A549 (cell line): ENCODE results near the gene OPHN1. TPM values are rescaled to one million over a fixed set of nuclear protein-coding genes. Genes with fewer than 3 reads are reported as not detected.

Experiments
- ATAC-seq, 2 experiments: fragments of 200-7000 bp in 1 of 2; fragments of >200 bp in 1 of 2; cut with Nextera tagmentation in 1 of 2; cut with Tn5 transposase in 1 of 2; 3 replicates each; pipeline versions ENCODE4 v1.8.0 to v1.9.1; 2018 to 2020; ENCODE audit warnings: mild to moderate bottlenecking in 1 of 2, moderate library complexity in 1 of 2
- CTCF ChIA-PET: fragments of 300-600 bp; sonication (Branson Sonifier 250); formaldehyde crosslinking; extraction: SDS; loops from one replicate; lab custom pipeline; 2021; ENCODE audit warnings: antibody characterized with exemption, inconsistent platforms; lab: Yijun Ruan, JAX
- POLR2A ChIA-PET: fragments of 350-600 bp; formaldehyde crosslinking; extraction: SDS; loops from one replicate; lab custom pipeline; 2021; ENCODE audit warnings: antibody characterized with exemption, inconsistent platforms; lab: Yijun Ruan, JAX
- DNase-seq, 2 experiments: peaks; one replicate each; pipeline versions ENCODE4 v3.0.0 to v3.0.0-alpha.2; 2011 to 2016; ENCODE audit warnings: low read depth in 1 of 2, low spot score in 1 of 2
- FAIRE-seq: peaks from 2 replicates; lab custom pipeline; 2011; peaks lifted over from hg19 to GRCh38; lab: Jason Lieb, UNC
- H3K27ac ChIP-seq, 2 experiments: fragments of >200 bp; sonication (Bioruptor Twin); formaldehyde crosslinking; 3 replicates each; pipeline ENCODE4 v1.5.1; 2016 to 2017
- H3K4me1 ChIP-seq: fragments of >200 bp; sonication (Bioruptor Twin); formaldehyde crosslinking; 3 replicates; pipeline ENCODE4 v1.6.1; 2016
- H3K4me2 ChIP-seq: fragments of >200 bp; sonication (Bioruptor Twin); formaldehyde crosslinking; 3 replicates; pipeline ENCODE4 v1.6.1; 2016
- H3K4me3 ChIP-seq: fragments of >200 bp; sonication (Bioruptor Twin); formaldehyde crosslinking; 3 replicates; pipeline ENCODE4 v1.5.1; 2016
- H3K9me3 ChIP-seq: fragments of >200 bp; sonication (Bioruptor Twin); formaldehyde crosslinking; 3 replicates; pipeline ENCODE4 v1.6.1; 2016
- BCL3 ChIP-seq: fragments of >200 bp; sonication (Bioruptor Twin); formaldehyde crosslinking; IDR thresholded peaks from 3 replicates; pipeline ENCODE4 v1.6.1; 2016
- CBX2 ChIP-seq: fragments of 200-600 bp; sonication (generic); IDR thresholded peaks from 2 replicates; pipeline ENCODE4 v1.6.1; 2016; ENCODE audit warnings: low read depth, mild to moderate bottlenecking, borderline replicate concordance
- CHD2 ChIP-seq: fragments of 150-350 bp; IDR thresholded peaks from 2 replicates; pipeline ENCODE4 v1.6.1; 2014; ENCODE audit warnings: low read length; ENCODE audit not compliant: partially characterized antibody
- CTCF ChIP-seq: fragments of >200 bp; sonication (Bioruptor Twin); formaldehyde crosslinking; IDR thresholded peaks from 3 replicates; pipeline ENCODE4 v1.5.1; 2016
- EP300 ChIP-seq, 2 experiments: fragments of >200 bp; sonication (Bioruptor Twin); formaldehyde crosslinking; IDR thresholded peaks; 2 replicates in 1 of 2; 3 replicates in 1 of 2; pipeline ENCODE4 v1.6.1; 2016 to 2017
- FOSB ChIP-seq: fragments of 250-450 bp; sonication (Bioruptor Pico); IDR thresholded peaks from 2 replicates; pipeline ENCODE4 v1.5.0; 2020; ENCODE audit warnings: mild to moderate bottlenecking, moderate library complexity
- FOXS1 ChIP-seq: fragments of 250-450 bp; sonication (Bioruptor Pico); IDR thresholded peaks from 2 replicates; pipeline ENCODE4 v1.5.0; 2020; ENCODE audit warnings: mild to moderate bottlenecking, moderate library complexity
- HDAC2 ChIP-seq: fragments of 200-600 bp; sonication (generic); IDR thresholded peaks from 2 replicates; pipeline ENCODE4 v1.6.1; 2016
- HMGXB4 ChIP-seq: fragments of 250-450 bp; sonication (Bioruptor Pico); IDR thresholded peaks from 2 replicates; pipeline ENCODE4 v1.5.0; 2021; ENCODE audit warnings: mild to moderate bottlenecking, moderate library complexity, borderline replicate concordance
- MYC ChIP-seq: IDR thresholded peaks from 2 replicates; pipeline ENCODE4 v1.6.1; 2012; ENCODE audit warnings: mild to moderate bottlenecking, inconsistent platforms, low read length, improper control_type of control experiment, borderline replicate concordance
- NFE2L2 ChIP-seq: fragments of 150-350 bp; conservative IDR thresholded peaks from 2 replicates; pipeline ENCODE4 v1.6.1; 2014; ENCODE audit warnings: low read length
- NPAS2 ChIP-seq: fragments of 250-450 bp; sonication (Bioruptor Pico); IDR thresholded peaks from 2 replicates; pipeline ENCODE4 v1.8.0; 2022; ENCODE audit warnings: mild to moderate bottlenecking, moderate library complexity, borderline replicate concordance
- NR3C1 ChIP-seq: fragments of >200 bp; sonication (Bioruptor Twin); formaldehyde crosslinking; IDR thresholded peaks from 3 replicates; pipeline ENCODE4 v1.6.1; 2017
- PBX3 ChIP-seq: IDR thresholded peaks from 2 replicates; pipeline ENCODE4 v1.6.1; 2012
- PHF8 ChIP-seq: fragments of 200-600 bp; sonication (generic); IDR thresholded peaks from 2 replicates; pipeline ENCODE4 v1.6.1; 2016; ENCODE audit warnings: low read depth, mild to moderate bottlenecking, antibody characterized with exemption, moderate library complexity, borderline replicate concordance
- POLR2A ChIP-seq: IDR thresholded peaks from 2 replicates; pipeline ENCODE4 v1.6.1; 2012; ENCODE audit warnings: mild to moderate bottlenecking, low read length
- RAD21 ChIP-seq, 2 experiments: fragments of >200 bp in 1 of 2; sonication (Bioruptor Twin) in 1 of 2; formaldehyde crosslinking in 1 of 2; IDR thresholded peaks in 1 of 2; conservative IDR thresholded peaks in 1 of 2; 2 replicates in 1 of 2; 3 replicates in 1 of 2; pipeline ENCODE4 v1.6.1; 2012 to 2018; ENCODE audit warnings: inconsistent platforms in 1 of 2
- RNF2 ChIP-seq: fragments of 200-600 bp; sonication (generic); IDR thresholded peaks from 2 replicates; pipeline ENCODE4 v1.6.1; 2016; ENCODE audit warnings: low read depth, mild to moderate bottlenecking, antibody characterized with exemption, moderate library complexity, borderline replicate concordance
- SMC3 ChIP-seq: fragments of >200 bp; sonication (Bioruptor Twin); formaldehyde crosslinking; IDR thresholded peaks from 3 replicates; pipeline ENCODE4 v1.6.1; 2018; ENCODE audit warnings: inconsistent platforms
- SREBF2 ChIP-seq: fragments of 450-650 bp; IDR thresholded peaks from 2 replicates; pipeline ENCODE4 v1.6.1; 2014; ENCODE audit warnings: mild to moderate bottlenecking, moderate library complexity
- ZSCAN20 ChIP-seq: fragments of 250-450 bp; sonication (Bioruptor Pico); IDR thresholded peaks from 2 replicates; pipeline ENCODE4 v1.8.0; 2022; ENCODE audit warnings: mild to moderate bottlenecking, moderate library complexity
- WGBS: methylation state at CpG from one replicate; pipeline ENCODE4 v1.1.6; 2017; ENCODE audit errors: missing lambda C conversion rate; 5-methylcytosine and 5-hydroxymethylcytosine counted together
- polyA plus RNA-seq, 4 experiments: library from polyadenylated mRNA; depleted of rRNA in 3 of 4; stranded (reverse); fragments of >200 nt; fragmentation: RNase III in 1 of 4; extraction: RNeasy Plus Mini Kit Qiagen cat#74134 plus additional on column Dnase treatment in 1 of 4; gene quantifications; 2 replicates in 3 of 4; 3 replicates in 1 of 4; pipeline ENCODE4 v1.2.3, GENCODE V29; 2011 to 2017
- TF ChIP-seq, protein P1 (sequence below): fragments of 450-650 bp; IDR thresholded peaks from 2 replicates; pipeline ENCODE4 v1.6.1; 2014; ENCODE audit warnings: antibody characterized with exemption
- TF ChIP-seq, protein P2 (sequence below): fragments of 200-600 bp; sonication (generic); IDR thresholded peaks from 2 replicates; pipeline ENCODE4 v1.6.1; 2016; ENCODE audit warnings: antibody characterized with exemption, mild to moderate bottlenecking, moderate library complexity
- TF ChIP-seq, protein P3 (sequence below): fragments of >200 bp; sonication (Bioruptor Twin); formaldehyde crosslinking; IDR thresholded peaks from 2 replicates; pipeline ENCODE4 v1.6.1; 2016

OPHN1 gene
- polyA plus RNA-seq, 2 of the 4 experiments (the other 2 are of a cell fraction), result 2.0 to 5.7 TPM

GRCh38 chrX:68203211-68203610, 230.1 kb downstream of the OPHN1 start:
- Histone ChIP-seq H3K4me2 (no peak overlapping the region), H3K9me3 (no peaks in the 10 kb centered on the region), H3K4me3 (no peak overlapping the region), H3K4me1 (no peaks in the 10 kb centered on the region), H3K27ac (no peak overlapping the region)
- WGBS, result 85% methylated on average over 1 of the region's 1 CpG
- POLR2A ChIA-PET, result no interaction called here
- no peak for TF ChIP-seq RAD21 (conservative IDR thresholded peaks at IDR 0.05 in 1 of 2, IDR thresholded peaks at IDR 0.05 in 1 of 2)
- TF ChIP-seq, protein P1, sequence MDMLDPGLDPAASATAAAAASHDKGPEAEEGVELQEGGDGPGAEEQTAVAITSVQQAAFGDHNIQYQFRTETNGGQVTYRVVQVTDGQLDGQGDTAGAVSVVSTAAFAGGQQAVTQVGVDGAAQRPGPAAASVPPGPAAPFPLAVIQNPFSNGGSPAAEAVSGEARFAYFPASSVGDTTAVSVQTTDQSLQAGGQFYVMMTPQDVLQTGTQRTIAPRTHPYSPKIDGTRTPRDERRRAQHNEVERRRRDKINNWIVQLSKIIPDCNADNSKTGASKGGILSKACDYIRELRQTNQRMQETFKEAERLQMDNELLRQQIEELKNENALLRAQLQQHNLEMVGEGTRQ, result no peak
- TF ChIP-seq BCL3, result no peak
- no peak for TF ChIP-seq ZSCAN20 (CRISPR knock-in tag)
- no peak for TF ChIP-seq PHF8
- no peak for TF ChIP-seq NR3C1
- no peak for TF ChIP-seq PBX3
- no peak for FAIRE-seq
- CTCF ChIA-PET, result no interaction called here
- no peak for ATAC-seq
- DNase-seq, result no peak

DNA sequence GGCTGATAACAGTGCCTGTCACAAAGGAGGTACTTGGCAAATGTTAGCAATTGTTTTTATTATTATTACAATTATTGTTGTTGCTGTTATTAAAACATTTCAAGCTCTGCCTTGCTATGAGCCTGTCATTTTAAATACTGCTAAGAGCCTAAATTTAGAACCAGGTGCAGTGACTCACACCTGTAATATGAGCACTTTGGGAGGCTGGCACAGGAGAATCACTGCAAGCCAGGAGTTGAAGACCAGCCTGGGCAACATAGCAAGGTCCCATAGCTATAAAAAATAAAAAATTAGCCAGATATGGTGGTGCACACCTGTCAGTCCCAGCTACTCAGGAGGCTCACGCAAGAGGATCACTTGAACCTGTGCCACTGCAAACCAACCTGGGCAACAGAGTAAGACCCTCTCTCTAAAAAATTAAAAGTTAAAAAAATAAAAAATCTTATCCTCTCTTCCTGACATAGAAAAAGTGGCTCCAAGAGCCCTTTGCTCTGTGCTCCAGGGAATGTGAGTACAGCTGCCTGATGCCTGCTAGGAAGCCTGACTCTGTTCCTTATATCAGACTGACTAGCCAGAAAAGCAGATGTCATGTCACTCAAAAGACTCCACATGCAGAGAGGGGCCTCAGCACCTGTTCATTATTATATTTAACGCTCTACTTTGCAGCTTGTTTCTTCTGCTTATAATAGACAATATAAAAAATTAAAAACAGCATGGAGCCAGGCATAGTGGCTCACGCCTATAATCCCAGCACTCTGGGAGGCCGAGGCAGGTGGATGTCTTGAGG, 234.0 kb downstream of the OPHN1 start:
- FAIRE-seq (no peak), DNase-seq (no peak), ATAC-seq (no peak)
- CTCF ChIA-PET, result interaction anchor here (0.8 to 8.7 kb wide), 3 partner anchors 14 to 534 kb away, joined by 3 to 61 read pairs (median 30); no protein-coding TSS in a partner anchor
- Histone ChIP-seq H3K4me1 (no peaks in the 10 kb centered on the region), H3K9me3 (no peaks in the 10 kb centered on the region), H3K4me2 (no peak overlapping the region), H3K27ac (no peak overlapping the region), H3K4me3 (no peak overlapping the region)
- WGBS, result 86% methylated on average over 4 of the region's 4 CpGs
- POLR2A ChIA-PET, result no interaction called here
- no peak for TF ChIP-seq HMGXB4 (CRISPR knock-in tag)
- no peak for TF ChIP-seq POLR2A
- TF ChIP-seq MYC, result no peak
- no peak for TF ChIP-seq SREBF2
- no peak for TF ChIP-seq EP300 (IDR thresholded peaks at IDR 0.05)
- TF ChIP-seq, protein P2, sequence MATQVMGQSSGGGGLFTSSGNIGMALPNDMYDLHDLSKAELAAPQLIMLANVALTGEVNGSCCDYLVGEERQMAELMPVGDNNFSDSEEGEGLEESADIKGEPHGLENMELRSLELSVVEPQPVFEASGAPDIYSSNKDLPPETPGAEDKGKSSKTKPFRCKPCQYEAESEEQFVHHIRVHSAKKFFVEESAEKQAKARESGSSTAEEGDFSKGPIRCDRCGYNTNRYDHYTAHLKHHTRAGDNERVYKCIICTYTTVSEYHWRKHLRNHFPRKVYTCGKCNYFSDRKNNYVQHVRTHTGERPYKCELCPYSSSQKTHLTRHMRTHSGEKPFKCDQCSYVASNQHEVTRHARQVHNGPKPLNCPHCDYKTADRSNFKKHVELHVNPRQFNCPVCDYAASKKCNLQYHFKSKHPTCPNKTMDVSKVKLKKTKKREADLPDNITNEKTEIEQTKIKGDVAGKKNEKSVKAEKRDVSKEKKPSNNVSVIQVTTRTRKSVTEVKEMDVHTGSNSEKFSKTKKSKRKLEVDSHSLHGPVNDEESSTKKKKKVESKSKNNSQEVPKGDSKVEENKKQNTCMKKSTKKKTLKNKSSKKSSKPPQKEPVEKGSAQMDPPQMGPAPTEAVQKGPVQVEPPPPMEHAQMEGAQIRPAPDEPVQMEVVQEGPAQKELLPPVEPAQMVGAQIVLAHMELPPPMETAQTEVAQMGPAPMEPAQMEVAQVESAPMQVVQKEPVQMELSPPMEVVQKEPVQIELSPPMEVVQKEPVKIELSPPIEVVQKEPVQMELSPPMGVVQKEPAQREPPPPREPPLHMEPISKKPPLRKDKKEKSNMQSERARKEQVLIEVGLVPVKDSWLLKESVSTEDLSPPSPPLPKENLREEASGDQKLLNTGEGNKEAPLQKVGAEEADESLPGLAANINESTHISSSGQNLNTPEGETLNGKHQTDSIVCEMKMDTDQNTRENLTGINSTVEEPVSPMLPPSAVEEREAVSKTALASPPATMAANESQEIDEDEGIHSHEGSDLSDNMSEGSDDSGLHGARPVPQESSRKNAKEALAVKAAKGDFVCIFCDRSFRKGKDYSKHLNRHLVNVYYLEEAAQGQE, result no peak
- no peak for TF ChIP-seq RNF2
- TF ChIP-seq FOSB (CRISPR knock-in tag), result no peak
- no peak for TF ChIP-seq CHD2
- no peak for TF ChIP-seq CBX2
- no peak for TF ChIP-seq HDAC2
- TF ChIP-seq NPAS2 (CRISPR knock-in tag), result no peak
- TF ChIP-seq FOXS1 (CRISPR knock-in tag), result no peak
- TF ChIP-seq SMC3, result no peak
- TF ChIP-seq CTCF, result no peak
- TF ChIP-seq, protein P3, sequence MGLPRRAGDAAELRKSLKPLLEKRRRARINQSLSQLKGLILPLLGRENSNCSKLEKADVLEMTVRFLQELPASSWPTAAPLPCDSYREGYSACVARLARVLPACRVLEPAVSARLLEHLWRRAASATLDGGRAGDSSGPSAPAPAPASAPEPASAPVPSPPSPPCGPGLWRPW, result no peak
- TF ChIP-seq NFE2L2, result no peak
